GM20000 (cell line): ENCODE measurements around the gene TELO2.

ENCODE experiments used
- DNase-seq: peaks from one replicate; pipeline ENCODE4 v3.0.0; 2012; ENCODE audit warnings: low spot score
- TF ChIP-seq, protein P1 (sequence below): IDR thresholded peaks from 2 replicates; pipeline ENCODE4 v1.5.1; 2012; ENCODE audit warnings: mild to moderate bottlenecking, control low read depth; ENCODE audit errors: extremely low read depth, missing control alignments

Gene TELO2

GRCh38 chr16:1545044-1546040, 52.2 kb downstream of the TELO2 start:
- DNase-seq, result no peak
- TF ChIP-seq, protein P1, sequence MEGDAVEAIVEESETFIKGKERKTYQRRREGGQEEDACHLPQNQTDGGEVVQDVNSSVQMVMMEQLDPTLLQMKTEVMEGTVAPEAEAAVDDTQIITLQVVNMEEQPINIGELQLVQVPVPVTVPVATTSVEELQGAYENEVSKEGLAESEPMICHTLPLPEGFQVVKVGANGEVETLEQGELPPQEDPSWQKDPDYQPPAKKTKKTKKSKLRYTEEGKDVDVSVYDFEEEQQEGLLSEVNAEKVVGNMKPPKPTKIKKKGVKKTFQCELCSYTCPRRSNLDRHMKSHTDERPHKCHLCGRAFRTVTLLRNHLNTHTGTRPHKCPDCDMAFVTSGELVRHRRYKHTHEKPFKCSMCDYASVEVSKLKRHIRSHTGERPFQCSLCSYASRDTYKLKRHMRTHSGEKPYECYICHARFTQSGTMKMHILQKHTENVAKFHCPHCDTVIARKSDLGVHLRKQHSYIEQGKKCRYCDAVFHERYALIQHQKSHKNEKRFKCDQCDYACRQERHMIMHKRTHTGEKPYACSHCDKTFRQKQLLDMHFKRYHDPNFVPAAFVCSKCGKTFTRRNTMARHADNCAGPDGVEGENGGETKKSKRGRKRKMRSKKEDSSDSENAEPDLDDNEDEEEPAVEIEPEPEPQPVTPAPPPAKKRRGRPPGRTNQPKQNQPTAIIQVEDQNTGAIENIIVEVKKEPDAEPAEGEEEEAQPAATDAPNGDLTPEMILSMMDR, result no peak

DNA sequence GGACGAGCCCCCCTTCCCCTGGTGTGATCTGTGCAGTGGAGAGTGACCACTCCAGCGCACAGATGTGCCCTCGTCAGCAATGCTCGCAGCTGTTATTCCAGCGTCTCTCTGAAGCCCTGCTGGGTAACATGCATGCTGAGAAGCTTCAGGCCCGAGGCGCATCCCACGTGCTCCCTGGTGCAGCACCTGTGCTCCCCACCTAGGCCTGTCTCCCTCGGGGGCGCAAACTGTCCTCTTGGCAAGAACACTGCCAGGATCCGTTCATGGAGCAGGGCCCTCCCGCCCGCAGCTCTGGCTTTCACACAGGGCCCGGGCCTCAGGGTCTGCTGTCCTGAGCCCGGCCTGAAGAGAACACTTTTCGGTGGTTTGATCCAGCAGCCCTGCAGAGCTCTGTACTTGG, 53.3 kb downstream of the TELO2 start:
- no peak for DNase-seq
- TF ChIP-seq, protein P1, result no peak

GRCh38 chr16:1548233-1548632, 55.1 kb downstream of the TELO2 start:
- DNase-seq, result no peak
- TF ChIP-seq, protein P1, result no peak

DNA sequence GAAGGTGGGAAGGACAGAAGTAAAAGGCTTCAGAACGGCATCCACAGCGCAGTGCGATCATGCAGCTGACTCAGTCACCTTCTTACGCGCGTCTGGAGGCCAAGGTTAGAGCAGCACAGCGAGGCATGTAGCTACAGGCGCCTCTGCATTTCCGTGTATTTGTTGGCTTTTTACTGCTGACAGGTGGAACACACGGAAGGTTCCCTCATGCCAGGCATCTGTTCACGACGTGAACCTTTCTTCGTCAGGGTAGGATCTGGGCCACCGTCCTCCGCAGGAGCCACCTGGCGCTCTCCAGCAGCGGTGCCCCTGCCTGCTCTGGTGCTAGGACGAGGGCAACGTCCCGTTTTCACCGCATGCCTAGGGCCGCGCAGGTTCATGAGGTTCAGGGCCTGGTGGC, 55.6 kb downstream of the TELO2 start:
- TF ChIP-seq, protein P1, result no peak
- no peak for DNase-seq

DNA sequence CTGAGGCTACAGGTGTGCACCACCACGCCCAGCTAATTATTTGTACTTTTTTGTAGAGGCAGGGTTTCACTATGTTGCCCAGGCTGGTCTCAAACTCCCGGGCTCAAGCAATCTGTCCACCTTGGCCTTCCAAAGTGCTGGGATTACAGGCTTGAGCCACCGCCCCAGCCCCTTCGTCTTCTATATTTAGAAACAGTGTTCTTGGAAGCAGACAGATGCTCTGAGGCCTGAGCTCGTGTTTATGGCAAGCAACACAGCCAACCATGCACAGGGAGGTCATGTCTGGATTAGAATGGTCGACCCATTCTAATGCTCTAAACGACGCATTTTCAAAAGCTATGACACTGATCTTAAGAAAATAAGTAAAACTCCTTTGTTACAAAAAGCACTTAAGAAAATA, 56.9 kb downstream of the TELO2 start:
- DNase-seq, result no peak

DNA sequence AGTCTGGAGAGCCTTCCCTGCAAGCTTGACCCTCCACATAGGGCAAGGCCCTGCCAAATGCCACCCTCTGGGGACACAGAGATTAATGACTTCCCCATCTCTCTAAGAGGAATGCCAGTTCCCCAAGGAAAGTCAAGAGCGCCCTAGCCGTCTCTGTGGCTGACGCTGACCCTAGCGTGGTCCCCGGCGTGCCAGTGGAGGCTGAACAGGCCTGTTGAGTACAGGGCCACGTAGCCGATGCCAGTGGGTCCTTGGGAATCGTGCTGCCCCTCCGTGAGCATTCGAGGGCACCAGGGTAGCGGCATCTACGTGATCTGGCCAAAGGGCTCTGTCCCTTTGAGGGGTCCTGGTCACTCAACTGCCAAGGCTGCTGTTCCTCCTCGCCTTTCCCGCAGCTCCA, 57.5 kb downstream of the TELO2 start:
- DNase-seq, result no peak
- TF ChIP-seq, protein P1, result no peak

More for the DNA sequence above, 56.9 kb downstream of the TELO2 start:
- TF ChIP-seq, protein P1, result no peak

DNA sequence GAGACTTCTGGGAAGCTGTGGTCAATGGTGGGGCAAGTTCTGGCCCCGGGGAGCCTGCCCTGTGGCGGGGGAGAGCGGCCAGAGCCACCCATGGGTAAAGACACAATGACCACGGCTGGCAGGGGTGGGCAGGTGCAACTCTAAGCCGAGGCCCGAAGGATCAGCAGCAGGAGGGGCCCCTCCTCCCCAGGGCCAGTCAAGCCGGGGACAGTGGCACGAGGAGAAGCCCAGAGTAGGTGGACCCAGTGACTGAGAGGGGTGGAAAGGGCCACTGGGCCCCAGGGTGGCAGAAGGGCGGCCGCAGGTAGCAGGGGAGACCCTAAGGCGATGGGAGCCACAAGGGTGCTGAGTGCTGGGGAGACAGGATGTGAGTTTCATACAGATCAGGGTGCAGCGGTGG, 58.0 kb downstream of the TELO2 start:
- no peak for DNase-seq
- TF ChIP-seq, protein P1, result no peak
